H1 (cell line): ENCODE data around the gene CPZ. TPM values are rescaled to one million over a fixed set of nuclear protein-coding genes. Genes with fewer than 3 reads are reported as not detected.

Experiments
- CTCF ChIA-PET: fragments of 300-600 bp; sonication (Branson Sonifier 250); formaldehyde crosslinking; loops from one replicate; lab custom pipeline; 2021; ENCODE audit not compliant: partially characterized antibody; lab: Charles Lee
- POLR2A ChIA-PET: fragments of 300-600 bp; sonication (Branson Sonifier 250); formaldehyde crosslinking; loops from one replicate; lab custom pipeline; 2021; ENCODE audit warnings: inconsistent platforms; ENCODE audit not compliant: partially characterized antibody; lab: Charles Lee
- DNase-seq, 2 experiments: peaks; one replicate each; pipeline versions ENCODE4 v3.0.0 to v3.0.0-alpha.2; 2010 to 2022; ENCODE audit warnings: low spot score in 2 of 2, low read depth in 1 of 2, mixed read lengths in 1 of 2
- FAIRE-seq: peaks from 2 replicates; lab custom pipeline; 2011; peaks lifted over from hg19 to GRCh38; lab: Jason Lieb, UNC
- H2AFZ ChIP-seq: 2 replicates; pipeline ENCODE4 v1.8.1; 2012; ENCODE audit warnings: low read length, inconsistent platforms
- H2AK5ac ChIP-seq: 2 replicates; pipeline ENCODE4 v1.6.1; 2013; ENCODE audit warnings: low read depth, low read length
- H2BK120ac ChIP-seq: replicated peaks from 2 replicates; pipeline ENCODE3; 2013; ENCODE audit warnings: low read depth, low read length, inconsistent platforms
- H2BK12ac ChIP-seq: 2 replicates; pipeline ENCODE4 v1.6.1; 2013; ENCODE audit warnings: low read depth, low read length
- H2BK15ac ChIP-seq: 2 replicates; pipeline ENCODE4 v1.6.1; 2013; ENCODE audit warnings: low read length
- H2BK20ac ChIP-seq: 2 replicates; pipeline ENCODE4 v1.6.1; 2013; ENCODE audit warnings: low read length
- H2BK5ac ChIP-seq: 2 replicates; pipeline ENCODE4 v1.6.1; 2013; ENCODE audit warnings: low read depth, low read length
- H3K14ac ChIP-seq: 2 replicates; pipeline ENCODE4 v1.6.1; 2013; ENCODE audit warnings: inconsistent platforms; ENCODE audit not compliant: insufficient read length
- H3K18ac ChIP-seq: 2 replicates; pipeline ENCODE4 v1.6.1; 2013; ENCODE audit warnings: low read length; ENCODE audit errors: extremely low read depth
- H3K23ac ChIP-seq: 2 replicates; pipeline ENCODE4 v1.6.1; 2013; ENCODE audit warnings: inconsistent platforms; ENCODE audit not compliant: insufficient read length
- H3K23me2 ChIP-seq: 2 replicates; pipeline ENCODE4 v1.6.1; 2013; ENCODE audit warnings: low read depth, low read length
- H3K27ac ChIP-seq: 2 replicates; pipeline ENCODE4 v1.6.1; 2011; ENCODE audit warnings: low read depth, low read length, inconsistent platforms
- H3K27me3 ChIP-seq, 4 experiments: replicated peaks in 1 of 4; 1 replicate in 1 of 4; 2 replicates in 3 of 4; pipeline versions ENCODE4 v1.6.1 to v1.8.1; 2011 to 2013; ENCODE audit warnings: low read length in 3 of 4, mild to moderate bottlenecking in 3 of 4, inconsistent platforms in 2 of 4, mixed read lengths in 2 of 4, moderate library complexity in 1 of 4; ENCODE audit not compliant: control insufficient read depth in 3 of 4, insufficient read depth in 3 of 4; ENCODE audit errors: extremely low read depth in 1 of 4
- H3K36me3 ChIP-seq, 4 experiments: 2 replicates each; pipeline versions ENCODE4 v1.6.1 to v1.8.1; 2011 to 2013; ENCODE audit warnings: mild to moderate bottlenecking in 4 of 4, low read length in 3 of 4, moderate library complexity in 2 of 4, control low read depth in 1 of 4, inconsistent platforms in 1 of 4; ENCODE audit not compliant: insufficient read depth in 4 of 4, control insufficient read depth in 2 of 4
- H3K4ac ChIP-seq: replicated peaks from 2 replicates; pipeline ENCODE3; 2013; ENCODE audit warnings: low read length, low read depth, mixed read lengths, inconsistent platforms; ENCODE audit not compliant: insufficient read length
- H3K4me1 ChIP-seq, 4 experiments: replicated peaks in 1 of 4; 1 replicate in 1 of 4; 2 replicates in 3 of 4; pipeline versions ENCODE4 v1.6.1 to v1.8.1; 2011 to 2013; ENCODE audit warnings: low read length in 3 of 4, inconsistent platforms in 2 of 4, mixed read lengths in 1 of 4; ENCODE audit not compliant: insufficient read depth in 4 of 4, control insufficient read depth in 3 of 4
- H3K4me2 ChIP-seq, 2 experiments: 2 replicates each; pipeline versions ENCODE4 v1.6.1 to v1.8.1; 2011 to 2013; ENCODE audit warnings: low read depth in 2 of 2, low read length in 2 of 2, control low read depth in 1 of 2, inconsistent platforms in 1 of 2, mild to moderate bottlenecking in 1 of 2; ENCODE audit not compliant: insufficient read depth in 1 of 2
- H3K4me3 ChIP-seq, 4 experiments: fragments of 200-600, 300-600 bp in 1 of 4; sonication (generic), shearing (Covaris generic), sonication (Bioruptor Twin) in 1 of 4; 2 replicates each; pipeline versions ENCODE4 v1.5.1 to v1.8.1; 2011 to 2016; ENCODE audit warnings: low read length in 4 of 4, low read depth in 3 of 4, control low read depth in 2 of 4, inconsistent platforms in 2 of 4, mild to moderate bottlenecking in 2 of 4, mixed read lengths in 1 of 4, moderate library complexity in 1 of 4; ENCODE audit not compliant: insufficient read depth in 2 of 4; ENCODE audit errors: extremely low read depth in 1 of 4
- H3K56ac ChIP-seq: replicated peaks from 2 replicates; pipeline ENCODE3; 2013; ENCODE audit warnings: low read depth, mild to moderate bottlenecking, mixed read lengths, low read length, inconsistent platforms; ENCODE audit not compliant: insufficient read length
- H3K79me1 ChIP-seq: 2 replicates; pipeline ENCODE4 v1.6.1; 2013; ENCODE audit warnings: low read depth, low read length, control low read depth
- H3K79me2 ChIP-seq, 2 experiments: 2 replicates each; pipeline versions ENCODE4 v1.6.1 to v1.8.1; 2012 to 2013; ENCODE audit warnings: low read length in 2 of 2, mild to moderate bottlenecking in 2 of 2, inconsistent platforms in 1 of 2; ENCODE audit not compliant: insufficient read depth in 2 of 2, control insufficient read depth in 1 of 2
- H3K9ac ChIP-seq, 4 experiments: replicated peaks in 1 of 4; 1 replicate in 1 of 4; 2 replicates in 3 of 4; pipeline versions ENCODE4 v1.6.1 to v1.8.1; 2011 to 2013; ENCODE audit warnings: low read depth in 3 of 4, low read length in 3 of 4, control low read depth in 2 of 4, mild to moderate bottlenecking in 2 of 4, moderate library complexity in 2 of 4, inconsistent platforms in 1 of 4; ENCODE audit errors: extremely low read depth in 1 of 4
- H3K9me3 ChIP-seq, 2 experiments: 2 replicates each; pipeline versions ENCODE4 v1.6.1 to v1.8.1; 2012 to 2013; ENCODE audit warnings: mild to moderate bottlenecking in 2 of 2, moderate library complexity in 2 of 2, control low read depth in 1 of 2, inconsistent platforms in 1 of 2, low read depth in 1 of 2, low read length in 1 of 2, mixed read lengths in 1 of 2; ENCODE audit not compliant: insufficient read depth in 2 of 2
- H4K20me1 ChIP-seq, 2 experiments: replicated peaks in 1 of 2; 2 replicates each; pipeline versions ENCODE3 to v1.8.1; 2011 to 2013; ENCODE audit warnings: inconsistent platforms in 2 of 2, low read length in 2 of 2, mild to moderate bottlenecking in 1 of 2; ENCODE audit not compliant: insufficient read depth in 2 of 2, control insufficient read depth in 1 of 2
- H4K5ac ChIP-seq: 2 replicates; pipeline ENCODE4 v1.6.1; 2013; ENCODE audit warnings: low read length, low read depth, mixed read lengths, inconsistent platforms; ENCODE audit not compliant: insufficient read length
- H4K8ac ChIP-seq: 2 replicates; pipeline ENCODE4 v1.8.0; 2013; ENCODE audit warnings: mild to moderate bottlenecking, moderate library complexity, low read length, inconsistent platforms; ENCODE audit not compliant: insufficient read depth; ENCODE audit errors: extremely low read depth
- H4K91ac ChIP-seq: replicated peaks from 2 replicates; pipeline ENCODE3; 2013; ENCODE audit warnings: low read length, mixed read lengths, inconsistent platforms; ENCODE audit not compliant: insufficient read length
- BACH1 ChIP-seq: IDR thresholded peaks from 2 replicates; pipeline ENCODE4 v1.6.1; 2012; ENCODE audit warnings: low read length, improper control_type of control experiment
- JUND ChIP-seq: IDR thresholded peaks from 2 replicates; pipeline ENCODE4 v1.6.1; 2011; ENCODE audit warnings: mild to moderate bottlenecking, improper control_type of control experiment, low read length
- NANOG ChIP-seq: IDR thresholded peaks from 2 replicates; pipeline ENCODE4 v1.6.1; 2011; ENCODE audit warnings: low read length, low read depth, mild to moderate bottlenecking, inconsistent platforms; ENCODE audit not compliant: insufficient read depth, poor library complexity, severe bottlenecking
- RXRA ChIP-seq: IDR thresholded peaks from 2 replicates; pipeline ENCODE4 v1.6.1; 2011; ENCODE audit warnings: low read depth, mild to moderate bottlenecking, low read length, moderate library complexity; ENCODE audit not compliant: insufficient read depth
- SRF ChIP-seq: IDR thresholded peaks from 2 replicates; pipeline ENCODE4 v1.6.1; 2011; ENCODE audit warnings: mild to moderate bottlenecking, low read depth, low read length, moderate library complexity
- WGBS, 2 experiments: shearing (Covaris generic) in 1 of 2; methylation state at CpG; one replicate each; pipeline versions ENCODE4 v1.1.6 to v1.1.7; 2013 to 2015; ENCODE audit warnings: low lambda C conversion rate in 2 of 2, mixed read lengths in 2 of 2, inconsistent platforms in 1 of 2, low coverage in 1 of 2, missing lambda C conversion rate in 1 of 2; ENCODE audit not compliant: insufficient replicate concordance in 2 of 2, insufficient coverage in 1 of 2, insufficient read length in 1 of 2; ENCODE audit errors: extremely low coverage in 1 of 2, missing lambda C conversion rate in 1 of 2; 5-methylcytosine and 5-hydroxymethylcytosine counted together
- polyA plus RNA-seq, 7 experiments: library from polyadenylated mRNA; depleted of rRNA in 3 of 7; stranded (reverse) in 5 of 7; unstranded in 2 of 7; fragments of >200 nt in 5 of 7; fragments of 200-250 nt in 2 of 7; gene quantifications; 1 replicate in 5 of 7; 2 replicates in 1 of 7; 4 replicates in 1 of 7; pipeline versions ENCODE4 v1.2.1 to v1.2.3, GENCODE V29; 2011 to 2013; ENCODE audit warnings: missing spikeins in 2 of 7, mixed read lengths in 2 of 7
- total RNA-seq: library from RNA; stranded (reverse); fragmentation: NEBNext Ultra II Directional; extraction: Animal tissue kit (Norgen Biotek cat#: 25700); gene quantifications from 2 replicates; pipeline ENCODE4 v1.2.1, GENCODE V29; 2021
- TF ChIP-seq, protein P1 (sequence below): IDR thresholded peaks from 2 replicates; pipeline ENCODE4 v1.6.1; 2012; ENCODE audit warnings: low read length, inconsistent platforms
- TF ChIP-seq, protein P2 (sequence below), 3 experiments: IDR thresholded peaks; 1 replicate in 2 of 3; 2 replicates in 1 of 3; pipeline versions ENCODE4 v1.5.1 to v1.6.1; 2011; ENCODE audit warnings: low read length in 3 of 3, mild to moderate bottlenecking in 3 of 3, inconsistent platforms in 2 of 3, low read depth in 1 of 3, moderate library complexity in 1 of 3; ENCODE audit not compliant: insufficient read depth in 1 of 3; ENCODE audit errors: control extremely low read depth in 1 of 3

Gene CPZ
- total and polyA plus RNA-seq, 2 of the 8 experiments (the other 6 are each of a cell fraction or from before 2014, with no cell fraction given), result 28.8 to 40.7 TPM

DNA sequence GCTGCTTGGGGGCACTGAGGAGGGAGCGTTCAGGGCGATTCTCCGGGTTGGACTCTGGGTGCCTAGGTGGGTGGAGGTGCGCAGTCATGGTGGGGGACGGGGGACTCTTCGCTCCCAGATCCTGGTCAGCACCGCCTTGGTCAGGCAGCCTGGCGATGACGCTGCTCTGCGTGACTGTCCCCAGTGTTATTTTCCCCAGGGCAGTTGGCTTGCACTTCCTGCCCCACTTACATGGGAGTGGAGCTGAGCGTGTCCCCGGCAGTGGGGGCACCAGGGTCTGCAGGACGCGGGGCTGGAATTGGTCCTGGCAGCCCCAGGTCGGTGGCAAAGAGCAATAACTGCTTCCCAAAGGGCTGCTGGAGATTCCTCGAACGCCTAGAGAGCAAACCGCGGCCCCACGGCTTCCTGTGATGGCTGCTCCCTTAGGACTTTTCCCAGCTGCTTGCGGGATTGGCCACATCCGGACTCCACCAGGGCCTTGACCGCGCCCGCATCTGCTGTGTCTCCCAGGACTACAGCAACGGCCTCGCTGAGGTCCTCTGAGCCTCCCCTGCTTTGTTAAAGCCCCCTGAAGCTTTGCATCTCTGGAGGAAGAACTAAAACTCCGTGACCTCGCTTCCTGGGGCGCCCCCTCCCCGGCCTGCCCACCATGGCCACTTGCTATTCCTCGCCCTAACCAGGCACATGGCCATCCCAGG, 47.7 kb upstream of the CPZ start:
- Histone ChIP-seq H2BK5ac (no peak overlapping the region), H4K91ac (peak overlapping the region; percentile 66), H3K4me2 (no peak overlapping the region), H4K20me1 (no peaks in the 10 kb centered on the region), H4K8ac (peak overlapping the region; percentile 39), H3K9ac (no peak overlapping the region), H2BK12ac (peak overlapping the region; percentile 60; the same call in 1 of the 2 replicates), H2AK5ac (no peak overlapping the region), H3K79me2 (no peaks in the 10 kb centered on the region), H3K4ac (no peak overlapping the region), H3K56ac (no peak overlapping the region), H3K4me3 (no peak overlapping the region), H3K79me1 (no peaks in the 10 kb centered on the region), H3K27ac (no peak overlapping the region), H2AFZ (peak overlapping the region; percentile 37; the same call in 1 of the 2 replicates), H3K23me2 (no peaks in the 10 kb centered on the region), H3K27me3 (no peaks in the 10 kb centered on the region; a peak in 2 of 7 replicates), H3K14ac (no peak overlapping the region), H2BK20ac (peak overlapping the region; percentile 48; the same call in 1 of the 2 replicates), H2BK15ac (0 out of 2 replicates have a peak overlapping the region, but pooled peaks have one; percentile 81), H3K36me3 (no peaks in the 10 kb centered on the region), H3K9me3 (no peaks in the 10 kb centered on the region), H3K23ac (no peak overlapping the region), H3K4me1 (peaks cover 0 to 15% (median 3%) of the 10 kb centered on the region in 4 experiments; a peak in 4 of 7 replicates), H4K5ac (no peak overlapping the region), H3K18ac (no peak overlapping the region; the same call in 1 of the 2 replicates), H2BK120ac (peak overlapping the region; percentile 52)
- POLR2A ChIA-PET, result interaction anchor here (1.2 to 1.4 kb wide), 2 partner anchors 11 to 79 kb away, joined by 4 read pairs; no protein-coding TSS in a partner anchor
- CTCF ChIA-PET, result interaction anchor here (0.9 to 14.7 kb wide), 11 partner anchors 10 to 74 kb away, joined by 3 to 237 read pairs (median 4); partner anchors contain the start of genes CPZ and GPR78
- 95% methylated on average over 32 of the region's 32 CpGs; no CpG with 5 or more reads in 1 of the 2 experiments for WGBS, 2 experiments
- DNase-seq, result no peak
- FAIRE-seq, result no peak
- no peak for TF ChIP-seq SRF
- TF ChIP-seq BACH1, result no peak
- no peak for TF ChIP-seq NANOG
- TF ChIP-seq JUND, result no peak
- TF ChIP-seq, protein P1, sequence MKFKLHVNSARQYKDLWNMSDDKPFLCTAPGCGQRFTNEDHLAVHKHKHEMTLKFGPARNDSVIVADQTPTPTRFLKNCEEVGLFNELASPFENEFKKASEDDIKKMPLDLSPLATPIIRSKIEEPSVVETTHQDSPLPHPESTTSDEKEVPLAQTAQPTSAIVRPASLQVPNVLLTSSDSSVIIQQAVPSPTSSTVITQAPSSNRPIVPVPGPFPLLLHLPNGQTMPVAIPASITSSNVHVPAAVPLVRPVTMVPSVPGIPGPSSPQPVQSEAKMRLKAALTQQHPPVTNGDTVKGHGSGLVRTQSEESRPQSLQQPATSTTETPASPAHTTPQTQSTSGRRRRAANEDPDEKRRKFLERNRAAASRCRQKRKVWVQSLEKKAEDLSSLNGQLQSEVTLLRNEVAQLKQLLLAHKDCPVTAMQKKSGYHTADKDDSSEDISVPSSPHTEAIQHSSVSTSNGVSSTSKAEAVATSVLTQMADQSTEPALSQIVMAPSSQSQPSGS, result no peak
- TF ChIP-seq, protein P2, sequence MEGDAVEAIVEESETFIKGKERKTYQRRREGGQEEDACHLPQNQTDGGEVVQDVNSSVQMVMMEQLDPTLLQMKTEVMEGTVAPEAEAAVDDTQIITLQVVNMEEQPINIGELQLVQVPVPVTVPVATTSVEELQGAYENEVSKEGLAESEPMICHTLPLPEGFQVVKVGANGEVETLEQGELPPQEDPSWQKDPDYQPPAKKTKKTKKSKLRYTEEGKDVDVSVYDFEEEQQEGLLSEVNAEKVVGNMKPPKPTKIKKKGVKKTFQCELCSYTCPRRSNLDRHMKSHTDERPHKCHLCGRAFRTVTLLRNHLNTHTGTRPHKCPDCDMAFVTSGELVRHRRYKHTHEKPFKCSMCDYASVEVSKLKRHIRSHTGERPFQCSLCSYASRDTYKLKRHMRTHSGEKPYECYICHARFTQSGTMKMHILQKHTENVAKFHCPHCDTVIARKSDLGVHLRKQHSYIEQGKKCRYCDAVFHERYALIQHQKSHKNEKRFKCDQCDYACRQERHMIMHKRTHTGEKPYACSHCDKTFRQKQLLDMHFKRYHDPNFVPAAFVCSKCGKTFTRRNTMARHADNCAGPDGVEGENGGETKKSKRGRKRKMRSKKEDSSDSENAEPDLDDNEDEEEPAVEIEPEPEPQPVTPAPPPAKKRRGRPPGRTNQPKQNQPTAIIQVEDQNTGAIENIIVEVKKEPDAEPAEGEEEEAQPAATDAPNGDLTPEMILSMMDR (IDR thresholded peaks at IDR 0.05; ENCODE audit: control extremely low read depth in 1 of 3, insufficient read depth in 1 of 3, low read depth in 1 of 3, low read length in 3 of 3), result no peak
- TF ChIP-seq RXRA, result no peak
